Myometrial cell (primary cell): ENCODE measurements around the gene PLSCR1. TPM values are rescaled to one million over a fixed set of nuclear protein-coding genes. Genes with fewer than 3 reads are reported as not detected.

Experiments
- total RNA-seq: library from RNA; depleted of rRNA; stranded (reverse); fragments of >200 nt; gene quantifications from 2 replicates; pipeline ENCODE4 v1.2.3, GENCODE V29; 2015

Gene PLSCR1
- 34.2 and 38.1 TPM in 2 replicates for total RNA-seq

GRCh38 chr3:146544002-146544928 is at the start of gene PLSCR1:
Gene PLSCR1 (minus strand): TSS chr3:146544607. CDS start chr3:146536552, 8,055 bp downstream.

DNA sequence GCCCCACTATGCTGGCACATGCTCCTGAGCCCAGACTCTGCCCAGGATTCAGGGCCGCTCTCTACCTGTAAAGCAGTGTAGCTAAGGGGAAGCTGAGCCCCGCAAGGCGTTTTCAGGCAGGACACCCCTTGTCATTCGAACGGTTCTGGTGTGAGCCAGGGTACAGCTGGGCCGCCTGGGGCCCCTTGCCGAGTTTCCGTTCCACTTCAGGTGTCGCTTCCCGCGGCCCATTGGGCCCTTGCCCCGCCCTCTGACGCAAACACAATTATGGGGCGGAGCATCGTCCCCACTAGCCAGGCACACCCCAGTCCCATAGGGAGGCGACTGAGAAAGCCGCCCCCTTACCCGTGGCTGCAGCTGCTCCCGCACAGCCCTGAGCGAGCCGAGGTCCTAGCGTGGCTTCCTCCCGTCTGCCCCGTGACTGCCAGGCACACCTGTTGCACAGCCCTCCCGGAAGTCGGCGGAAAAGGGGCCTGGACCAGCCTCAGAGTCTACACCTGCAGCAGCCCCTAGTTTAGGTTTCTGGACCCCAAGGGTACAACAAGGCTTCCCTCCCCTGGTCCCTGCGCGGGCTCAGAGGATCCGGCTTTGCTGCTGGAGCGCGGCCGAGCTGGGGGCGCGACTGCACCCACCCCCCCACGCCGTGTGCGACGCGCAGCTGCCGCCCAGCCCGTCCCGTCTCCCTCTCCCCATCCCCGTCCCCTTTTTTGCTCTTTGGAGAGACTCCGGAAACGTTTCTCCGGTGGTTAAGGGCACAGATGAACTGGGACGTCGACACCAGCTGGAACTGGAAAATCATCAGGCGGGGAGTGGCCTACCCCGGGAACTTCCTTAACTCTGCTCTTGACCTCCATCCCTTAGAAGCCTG is 75.0 kb downstream of the PLSCR1 start, which contains the start of gene PLSCR2:
Gene PLSCR2, minus strand, starts transcription at position 412 of the 868 bp plus-strand sequence. CDS start 9,657 bp downstream, outside the sequence.

Other genes starting within 250 kb of the PLSCR1 start
- gene PLSCR2, start 75.0 kb downstream of the PLSCR1 start, total RNA-seq = 0.18 TPM in 1 of 2 replicates, not detected in the other
- gene PLSCR5, start 60.7 kb upstream of the PLSCR1 start, total RNA-seq = not detected in 2 replicates